Measurements from ENCODE around the gene DCUN1D3. TPM values are rescaled to one million over a fixed set of nuclear protein-coding genes. Genes with fewer than 3 reads are reported as not detected.

The DCUN1D3 gene
- total RNA-seq, 1 donor from 2014 or later: 16.5 TPM

- ATAC-seq: no peak
- DNase-seq: no peak
- intact Hi-C loops (cut with micrococcal nuclease): loop anchor here (10.0 kb wide), 1 partner anchor 45 kb away; no protein-coding TSS in a partner anchor
Measured at GRCh38 chr16:20899477-20900298, 470 bp downstream of the DCUN1D3 start.

GRCh38 chr16:20899071-20899470, 1.1 kb downstream of the DCUN1D3 start:
- DNase-seq: no peak
- intact Hi-C loops (cut with micrococcal nuclease): no loop called here
- ATAC-seq: no peak

GRCh38 chr16:20897922-20898321, 2.2 kb downstream of the DCUN1D3 start:
- no peak for ATAC-seq
- DNase-seq: no peak
- intact Hi-C loops (cut with micrococcal nuclease): no loop called here

- intact Hi-C loops (cut with micrococcal nuclease): no loop called here
- ATAC-seq: no peak
- DNase-seq: no peak
Measured at GRCh38 chr16:20897253-20897897, 2.8 kb downstream of the DCUN1D3 start.

GRCh38 chr16:20894388-20894787, 5.8 kb downstream of the DCUN1D3 start:
- DNase-seq: no peak
- peak; percentile 18 for ATAC-seq
- intact Hi-C loops (cut with micrococcal nuclease): no loop called here

- ATAC-seq (no peak), DNase-seq (no peak)
- intact Hi-C loops (cut with micrococcal nuclease): no loop called here
Measured at GRCh38 chr16:20889625-20890275, 10.4 kb downstream of the DCUN1D3 start.

- intact Hi-C loops (cut with micrococcal nuclease): no loop called here
- no peak for DNase-seq
- ATAC-seq: no peak
Measured at GRCh38 chr16:20887207-20887606, 13.0 kb downstream of the DCUN1D3 start.

- DNase-seq (no peak), ATAC-seq (no peak)
- intact Hi-C loops (cut with micrococcal nuclease): no loop called here
Measured at GRCh38 chr16:20886320-20886719, 13.8 kb downstream of the DCUN1D3 start.

- peak; percentile 12 for ATAC-seq
- intact Hi-C loops (cut with micrococcal nuclease): no loop called here
Measured at GRCh38 chr16:20884240-20884556, 16.0 kb downstream of the DCUN1D3 start.

GRCh38 chr16:20883554-20884239, 16.5 kb downstream of the DCUN1D3 start:
- DNase-seq: no peak
- ATAC-seq: peak; percentile 37
- intact Hi-C loops (cut with micrococcal nuclease): no loop called here

More at GRCh38 chr16:20884240-20884556, 16.0 kb downstream of the DCUN1D3 start:
- no peak for DNase-seq

- no peak for ATAC-seq
- no peak for DNase-seq
- intact Hi-C loops (cut with micrococcal nuclease): no loop called here
Measured at GRCh38 chr16:20881503-20881878, 18.7 kb downstream of the DCUN1D3 start.

- DNase-seq (no peak), ATAC-seq (no peak)
- intact Hi-C loops (cut with micrococcal nuclease): no loop called here
Measured at GRCh38 chr16:20880867-20881502, 19.2 kb downstream of the DCUN1D3 start.

GRCh38 chr16:20879175-20880040, 20.8 kb downstream of the DCUN1D3 start:
- intact Hi-C loops (cut with micrococcal nuclease): no loop called here
- ATAC-seq (peak; percentile 18), DNase-seq (no peak)

- ATAC-seq: peak; percentile 92
- intact Hi-C loops (cut with micrococcal nuclease): no loop called here
Measured at GRCh38 chr16:20878682-20879147, 21.4 kb downstream of the DCUN1D3 start.

GRCh38 chr16:20875355-20875650, 24.9 kb downstream of the DCUN1D3 start:
- DNase-seq (no peak), ATAC-seq (no peak)
- intact Hi-C loops (cut with micrococcal nuclease): no loop called here

More at GRCh38 chr16:20878682-20879147, 21.4 kb downstream of the DCUN1D3 start:
- peak; percentile 58 for DNase-seq

GRCh38 chr16:20874088-20874581, 26.0 kb downstream of the DCUN1D3 start:
- DNase-seq (no peak), ATAC-seq (no peak)
- intact Hi-C loops (cut with micrococcal nuclease): no loop called here

GRCh38 chr16:20873331-20873730, 26.8 kb downstream of the DCUN1D3 start:
- no peak for DNase-seq

More at GRCh38 chr16:20873331-20873730, 26.8 kb downstream of the DCUN1D3 start:
- intact Hi-C loops (cut with micrococcal nuclease): no loop called here
- no peak for ATAC-seq

Data from left ventricle myocardium superior (tissue), 1 donor.